ENCODE measurements around the gene IMP4.

Gene IMP4

DNA sequence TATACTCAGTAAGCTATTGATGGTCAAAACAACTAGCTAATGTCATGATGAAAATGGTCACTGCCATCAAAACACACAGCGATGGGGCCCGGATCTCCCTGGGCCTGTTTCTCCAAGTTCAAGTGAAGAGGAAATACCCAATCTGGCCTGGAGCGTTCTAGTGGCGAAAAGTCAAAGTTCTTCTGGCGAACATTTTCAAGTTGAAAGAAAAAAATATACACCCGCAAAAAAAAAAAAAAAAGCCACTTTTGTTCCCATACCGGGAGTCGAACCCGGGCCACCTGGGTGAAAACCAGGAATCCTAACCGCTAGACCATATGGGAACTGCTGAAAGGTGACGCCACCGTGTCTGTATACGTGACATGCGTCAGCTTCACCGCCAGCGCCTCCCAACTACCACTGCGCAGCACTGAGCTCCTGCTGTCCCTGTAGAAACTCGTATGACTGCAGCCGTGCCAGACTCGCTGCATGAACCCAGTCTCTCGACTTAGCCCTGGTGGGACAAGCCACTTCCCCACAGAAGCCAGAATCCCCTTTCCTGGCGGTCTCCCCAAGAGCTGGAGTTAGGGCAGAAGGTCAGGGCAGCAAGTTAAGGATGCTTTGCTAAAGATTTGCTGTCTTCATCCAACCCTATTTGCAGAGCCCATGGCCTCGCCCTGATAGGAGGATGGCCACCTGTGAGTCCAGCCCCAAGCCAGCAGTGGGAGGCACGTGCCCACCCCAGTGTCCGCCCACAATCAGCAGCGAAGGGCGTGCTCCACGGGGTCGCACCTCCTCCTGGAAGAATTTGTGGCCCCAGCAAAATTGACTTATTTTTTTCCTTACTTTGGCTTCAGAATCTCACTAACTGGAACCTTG is 5.6 kb upstream of the IMP4 start:
- DNase-seq (ENCODE audit: low read depth in 3 of 3) = peak in 2 of 3 donors; percentile 34 to 48

- no peak for DNase-seq (ENCODE audit: low read depth in 3 of 3)
Observed at GRCh38 chr2:130337735-130338325, 4.9 kb upstream of the IMP4 start.

GRCh38 chr2:130338793-130339345 is 3.8 kb upstream of the IMP4 start:
- no peak for DNase-seq (ENCODE audit: low read depth in 3 of 3)

GRCh38 chr2:130339885-130340745 is 2.6 kb upstream of the IMP4 start:
- no peak for DNase-seq (ENCODE audit: low read depth in 3 of 3)

DNA sequence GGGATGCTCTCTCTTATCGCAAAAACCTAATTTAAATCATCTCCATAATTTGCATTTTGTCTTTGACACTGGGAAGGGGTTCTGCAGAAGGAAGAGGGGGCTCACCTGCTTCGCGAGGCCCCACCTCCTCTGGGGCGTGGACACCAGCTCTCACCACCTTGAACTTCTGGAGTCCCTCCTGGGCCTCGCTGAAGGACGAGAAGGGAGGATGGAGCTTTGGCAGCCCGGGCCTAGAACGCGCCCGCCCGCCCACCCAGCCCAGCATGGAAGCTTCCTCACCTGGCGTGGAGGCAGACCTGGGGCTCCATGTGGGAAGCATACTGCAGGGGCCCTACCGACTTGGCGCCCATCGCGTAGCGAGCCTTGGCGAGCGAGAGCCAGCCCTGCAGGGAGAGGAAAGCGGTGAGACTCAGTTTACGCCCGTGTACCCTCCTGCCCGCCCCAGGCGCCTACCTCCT is 1.1 kb upstream of the IMP4 start:
- peak in 1 of 3 donors; percentile 19 for DNase-seq (ENCODE audit: low read depth in 3 of 3)

GRCh38 chr2:130342020-130342532 is 621 bp upstream of the IMP4 start:
- peak; percentile 65 to 79 (median 74) for DNase-seq (ENCODE audit: low read depth in 3 of 3)

GRCh38 chr2:130344578-130344977 is 1.9 kb downstream of the IMP4 start:
- DNase-seq (ENCODE audit: low read depth in 3 of 3) = no peak

DNA sequence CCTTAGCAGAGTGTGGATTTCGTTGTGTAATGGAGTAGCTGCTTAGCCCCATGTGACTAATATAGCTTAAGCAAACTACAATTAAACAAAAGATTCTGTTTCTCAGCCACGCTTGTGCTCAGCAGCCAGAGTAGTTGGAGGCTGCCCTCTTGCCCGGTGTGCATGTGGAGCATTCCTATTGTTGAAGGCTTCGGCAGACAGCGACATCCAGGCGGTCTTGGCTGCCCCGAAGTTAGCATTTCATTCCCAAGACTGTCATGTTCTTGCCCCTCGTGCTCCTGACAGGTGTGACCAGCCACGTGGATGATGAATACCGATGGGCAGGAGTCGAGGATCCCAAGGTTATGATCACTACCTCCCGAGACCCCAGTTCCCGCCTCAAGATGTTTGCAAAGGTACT is 2.4 kb downstream of the IMP4 start:
- DNase-seq (ENCODE audit: low read depth in 3 of 3) = no peak

- DNase-seq (ENCODE audit: low read depth in 3 of 3) = no peak
Observed at GRCh38 chr2:130345611-130346010, 2.9 kb downstream of the IMP4 start.

GRCh38 chr2:130346041-130346740 is 3.5 kb downstream of the IMP4 start:
- DNase-seq (ENCODE audit: low read depth in 3 of 3) = no peak

- no peak for DNase-seq (ENCODE audit: low read depth in 3 of 3)
Observed at GRCh38 chr2:130346741-130347066, 4.0 kb downstream of the IMP4 start.

GRCh38 chr2:130347220-130347925 is 4.7 kb downstream of the IMP4 start:
- DNase-seq (ENCODE audit: low read depth in 3 of 3) = no peak

DNA sequence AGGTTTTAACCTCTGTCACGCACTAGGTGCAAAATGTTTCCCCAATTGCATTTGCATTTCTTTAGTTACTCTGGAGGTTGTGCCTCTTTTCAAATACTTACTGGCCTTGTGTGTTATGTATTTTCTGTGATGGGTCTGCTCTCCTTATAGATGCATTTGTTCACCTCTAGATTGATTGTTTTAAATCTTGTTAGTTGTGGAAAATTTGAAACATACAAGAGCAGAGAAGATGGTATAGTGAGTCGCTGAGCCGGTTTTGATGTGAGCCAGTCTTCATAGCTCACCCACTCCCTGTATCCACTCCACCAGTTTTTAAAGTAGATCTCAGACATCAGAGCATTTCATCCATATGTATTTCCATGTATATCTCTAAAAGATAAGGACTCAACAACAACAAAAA is 6.5 kb downstream of the IMP4 start:
- DNase-seq (ENCODE audit: low read depth in 3 of 3) = no peak

- DNase-seq (ENCODE audit: low read depth in 3 of 3) = no peak
Observed at GRCh38 chr2:130351711-130352110, 9.0 kb downstream of the IMP4 start.

GRCh38 chr2:130352237-130352636 is 9.5 kb downstream of the IMP4 start:
- no peak for DNase-seq (ENCODE audit: low read depth in 3 of 3)

DNA sequence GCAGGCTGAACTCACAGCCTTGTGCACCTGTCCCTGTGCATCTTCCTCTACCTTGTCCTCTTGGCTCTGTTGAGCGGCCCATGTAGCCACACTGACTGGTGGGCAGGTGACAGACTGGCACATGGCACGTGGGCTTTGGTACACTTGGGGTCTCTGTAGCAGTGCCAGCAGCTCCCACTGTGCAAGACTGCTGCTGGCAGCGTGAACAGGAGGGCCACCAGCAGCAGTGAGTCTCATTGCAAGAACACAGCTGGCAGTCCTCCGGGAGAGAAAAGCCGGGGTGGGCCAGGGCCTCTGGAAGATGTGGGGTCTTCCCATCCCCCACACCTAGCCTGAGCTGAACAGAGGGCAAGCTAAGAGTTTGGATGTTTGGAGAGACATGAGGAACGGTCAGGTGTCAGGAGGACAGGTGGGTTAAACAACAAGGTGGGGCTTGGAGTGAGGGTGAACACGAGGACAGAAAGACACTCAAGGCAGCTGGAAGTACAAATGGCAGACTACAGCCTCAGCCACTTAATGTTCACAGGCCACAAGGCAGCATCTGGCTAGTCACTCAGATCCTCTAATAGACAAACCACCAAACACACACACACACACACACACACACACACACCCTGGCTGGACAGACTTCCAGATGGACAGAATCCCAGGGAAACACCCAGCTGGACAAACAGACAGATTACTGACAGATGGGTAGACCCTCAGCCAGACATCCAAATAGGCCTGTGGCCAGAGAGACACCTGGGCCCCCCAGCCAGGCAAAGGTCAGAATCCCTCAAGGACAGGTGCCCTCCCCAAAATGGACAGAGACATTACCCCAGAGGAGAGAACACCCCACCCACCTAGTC is 10.8 kb downstream of the IMP4 start:
- no peak for DNase-seq (ENCODE audit: low read depth in 3 of 3)

- no peak for DNase-seq (ENCODE audit: low read depth in 3 of 3)
Observed at GRCh38 chr2:130354139-130354428, 11.4 kb downstream of the IMP4 start.

GRCh38 chr2:130355172-130355577 is 12.5 kb downstream of the IMP4 start:
- DNase-seq (ENCODE audit: low read depth in 3 of 3) = no peak

DNA sequence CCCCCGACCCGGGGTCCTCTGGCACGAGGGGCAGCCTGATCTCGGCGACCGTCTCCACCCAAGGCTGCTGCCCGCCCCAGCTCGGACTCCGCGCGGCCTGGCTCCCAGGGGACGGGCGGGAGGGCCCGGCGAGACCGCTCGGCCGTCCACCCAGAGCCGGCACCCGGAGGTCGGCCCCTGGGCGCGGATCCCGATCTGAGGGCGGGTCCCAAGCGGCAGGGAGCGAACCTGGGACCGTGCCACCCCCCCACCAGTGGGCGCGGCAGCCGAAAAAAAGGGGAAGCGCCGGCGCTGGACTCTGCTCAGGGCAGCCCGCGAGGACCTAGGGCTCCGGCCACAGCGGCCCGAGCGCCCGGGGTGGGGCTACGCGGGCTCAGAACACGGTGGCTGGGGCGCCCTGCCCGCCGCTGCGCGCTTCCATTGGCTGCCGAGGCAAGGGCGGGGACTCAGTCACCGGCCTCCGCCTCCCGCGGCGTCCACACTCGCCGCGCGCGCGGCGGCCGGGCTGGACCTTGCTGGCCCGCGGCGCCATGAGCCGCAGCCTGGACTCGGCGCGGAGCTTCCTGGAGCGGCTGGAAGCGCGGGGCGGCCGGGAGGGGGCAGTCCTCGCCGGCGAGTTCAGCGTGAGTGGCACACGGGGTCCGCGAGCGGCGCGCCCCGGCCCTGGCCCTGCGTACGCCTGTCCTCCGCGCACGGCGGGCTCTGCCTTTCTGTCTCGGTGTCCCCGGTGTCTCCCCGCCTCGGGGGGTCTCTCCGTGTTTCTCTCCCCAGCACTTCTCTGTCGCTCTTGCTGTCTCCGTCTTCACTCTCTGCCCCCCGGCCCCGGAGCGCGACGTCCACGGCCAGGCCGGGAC is 13.1 kb downstream of the IMP4 start, which contains the start of gene PTPN18:
Gene PTPN18, plus strand, starts transcription at position 479 of the 854 bp plus-strand sequence. Its CDS starts 52 bp downstream, at position 531.
- DNase-seq (ENCODE audit: low read depth in 3 of 3) = peak in 2 of 3 donors; percentile 39 to 53

All from stimulated activated CD4-positive, alpha-beta T cell treated with anti-CD3 and anti-CD28 coated beads, TNF-alpha, amount 100 ng/mL, for 48 hours (primary cell).